HCT116 (cell line): ENCODE data around the gene TBX20. TPM values are rescaled to one million over a fixed set of nuclear protein-coding genes. Genes with fewer than 3 reads are reported as not detected.
"Not testable (repeated sequence)": the region's sequence is repeated elsewhere in the genome, so short reads cannot be mapped to it uniquely, and the experiment has no call there.

ENCODE experiments used
- ATAC-seq: fragments of 200-7000 bp; cut with Tn5 transposase; 2 replicates; pipeline ENCODE4 v1.9.1; 2020; ENCODE audit warnings: mild to moderate bottlenecking, moderate library complexity
- BruUV-seq: library from RNA; stranded (reverse); fragments of 400-500 nt; replicated peaks from 2 replicates; lab custom pipeline; 2021; lab: Mats Ljungman, UMichigan
- CTCF ChIA-PET: fragments of 300-600 bp; sonication (Branson Sonifier 250); formaldehyde crosslinking; loops from one replicate; lab custom pipeline; 2021; ENCODE audit warnings: antibody characterized with exemption; lab: Charles Lee
- POLR2A ChIA-PET: fragments of 300-600, 350-600 bp; sonication (Branson Sonifier 250); formaldehyde crosslinking; loops from one replicate; lab custom pipeline; 2021; ENCODE audit warnings: antibody characterized with exemption; lab: Charles Lee
- RAD21 ChIA-PET, 2 experiments: fragments of 300-600 bp; sonication (Branson Sonifier 250); formaldehyde crosslinking; loops; one replicate each; lab custom pipeline; 2023; ENCODE audit warnings: low total read pairs in 2 of 2; ENCODE audit not compliant: uncharacterized antibody in 2 of 2, unreplicated experiment in 2 of 2, low non-redundant PET in 1 of 2; lab: Charles Lee
- DNase-seq: peaks from one replicate; pipeline ENCODE4 v3.0.0-alpha.2; 2010; ENCODE audit warnings: low read depth, low spot score
- H2AFZ ChIP-seq: fragments of 200-600 bp; shearing (Covaris generic), sonication (generic); 2 replicates; pipeline ENCODE4 v1.6.1; 2017; ENCODE audit warnings: low read depth, mixed run types, mixed read lengths, antibody characterized with exemption, low read length; ENCODE audit not compliant: poor library complexity, severe bottlenecking
- H3K27ac ChIP-seq: 2 replicates; pipeline ENCODE4 v1.5.1; 2012; ENCODE audit warnings: low read depth, low read length
- H3K27me3 ChIP-seq: fragments of 200-600 bp; sonication (generic); 2 replicates; pipeline ENCODE4 v1.6.1; 2016; ENCODE audit warnings: mixed run types, low read length, mixed read lengths; ENCODE audit not compliant: insufficient read depth
- H3K36me3 ChIP-seq, 2 experiments: fragments of 200-500 bp in 1 of 2; fragments of 200-600 bp in 1 of 2; sonication (Bioruptor generic) in 1 of 2; sonication (generic) in 1 of 2; 2 replicates each; pipeline versions ENCODE4 v1.5.1 to v1.6.1; 2014 to 2016; ENCODE audit warnings: low read length in 2 of 2, inconsistent platforms in 1 of 2, mixed read lengths in 1 of 2, mixed run types in 1 of 2; ENCODE audit not compliant: insufficient read depth in 2 of 2, control insufficient read depth in 1 of 2
- H3K4me1 ChIP-seq, 2 experiments: fragments of 200-600 bp in 1 of 2; sonication (generic) in 1 of 2; 2 replicates each; pipeline versions ENCODE4 v1.5.1 to v1.6.1; 2012 to 2017; ENCODE audit warnings: low read length in 2 of 2, inconsistent platforms in 1 of 2, mild to moderate bottlenecking in 1 of 2, mixed read lengths in 1 of 2, mixed run types in 1 of 2, moderate library complexity in 1 of 2; ENCODE audit not compliant: insufficient read depth in 2 of 2, control insufficient read depth in 1 of 2
- H3K4me2 ChIP-seq: fragments of 200-600 bp; sonication (generic); 2 replicates; pipeline ENCODE4 v1.6.1; 2017; ENCODE audit warnings: mixed run types, low read length, mixed read lengths
- H3K4me3 ChIP-seq, 2 experiments: fragments of 200-600 bp in 1 of 2; sonication (generic) in 1 of 2; replicated peaks in 1 of 2; 2 replicates each; pipeline ENCODE4 v1.5.1; 2011 to 2016; ENCODE audit warnings: low read length in 2 of 2, control low read depth in 1 of 2, low read depth in 1 of 2, mild to moderate bottlenecking in 1 of 2, mixed read lengths in 1 of 2, mixed run types in 1 of 2
- H3K79me2 ChIP-seq: fragments of 200-600 bp; sonication (generic); 2 replicates; pipeline ENCODE4 v1.6.1; 2017; ENCODE audit warnings: mild to moderate bottlenecking, mixed run types, low read length, moderate library complexity, mixed read lengths; ENCODE audit not compliant: insufficient read depth
- H3K9ac ChIP-seq: fragments of 200-600 bp; sonication (generic); 2 replicates; pipeline ENCODE4 v1.6.1; 2016; ENCODE audit warnings: low read length, mixed read lengths
- H3K9me2 ChIP-seq: fragments of 200-600 bp; sonication (generic), shearing (Covaris generic); 2 replicates; pipeline ENCODE4 v1.6.1; 2017; ENCODE audit warnings: mixed run types, mild to moderate bottlenecking, moderate library complexity; ENCODE audit not compliant: insufficient read depth
- H3K9me3 ChIP-seq, 2 experiments: fragments of 200-500 bp in 1 of 2; fragments of 200-600 bp in 1 of 2; sonication (Bioruptor generic) in 1 of 2; sonication (generic) in 1 of 2; 2 replicates each; pipeline ENCODE4 v1.6.1; 2014 to 2017; ENCODE audit warnings: low read length in 2 of 2, mixed read lengths in 2 of 2, inconsistent platforms in 1 of 2, low read depth in 1 of 2, mild to moderate bottlenecking in 1 of 2, mixed run types in 1 of 2, moderate library complexity in 1 of 2; ENCODE audit not compliant: control insufficient read depth in 1 of 2, insufficient read depth in 1 of 2
- H4K20me1 ChIP-seq: fragments of 200-600 bp; sonication (generic), shearing (Covaris generic); 2 replicates; pipeline ENCODE4 v1.6.1; 2017; ENCODE audit warnings: mixed run types, mild to moderate bottlenecking, moderate library complexity; ENCODE audit not compliant: insufficient read depth
- ELF1 ChIP-seq: IDR thresholded peaks from 2 replicates; pipeline ENCODE4 v1.6.1; 2012; ENCODE audit warnings: low read depth, borderline replicate concordance
- MAX ChIP-seq: IDR thresholded peaks from 2 replicates; pipeline ENCODE4 v1.6.1; 2012
- POLR2A ChIP-seq: IDR thresholded peaks from 2 replicates; pipeline ENCODE4 v1.7.0; 2011; ENCODE audit warnings: borderline replicate concordance; ENCODE audit not compliant: insufficient read depth, insufficient read length; ENCODE audit errors: extremely low read depth
- REST ChIP-seq: IDR thresholded peaks from 2 replicates; pipeline ENCODE4 v1.6.1; 2012; ENCODE audit warnings: low read depth
- TCF7L2 ChIP-seq: IDR thresholded peaks from 2 replicates; pipeline ENCODE4 v1.7.0; 2011; ENCODE audit warnings: borderline replicate concordance, inconsistent platforms; ENCODE audit not compliant: insufficient read depth, insufficient read length; ENCODE audit errors: extremely low read depth
- intact Hi-C: fragments of 100-400 bp; cut with micrococcal nuclease; formaldehyde crosslinking; loops from 2 replicates; pipeline ENCODE4 v1.10.0; 2022
- total RNA-seq: library from RNA; stranded (reverse); gene quantifications from one replicate; pipeline ENCODE4 v1.2.1, GENCODE V29; 2021; ENCODE audit not compliant: unreplicated experiment

TBX20 gene
- total RNA-seq, 1 experiment from 2014 or later: not detected

- POLR2A ChIA-PET: interaction anchor here (0.6 kb wide), 1 partner anchor 215 kb away, joined by 3 read pairs; no protein-coding TSS in a partner anchor
- intact Hi-C loops: no loop called here
These were observed 12.5 kb downstream of the TBX20 start for GRCh38 chr7:35241436-35241835.

GRCh38 chr7:35241008-35241407 lies 12.9 kb downstream of the TBX20 start:
- BruUV-seq, intact Hi-C loops, RAD21 ChIA-PET, H3K4me3 ChIP-seq, H3K9me2 ChIP-seq, CTCF ChIA-PET, H3K9me3 ChIP-seq, H2AFZ ChIP-seq, H3K27ac ChIP-seq, H3K79me2 ChIP-seq, POLR2A ChIA-PET, H3K36me3 ChIP-seq, H3K4me2 ChIP-seq, H3K4me1 ChIP-seq, ATAC-seq, H3K9ac ChIP-seq, DNase-seq, H4K20me1 ChIP-seq: not testable (repeated sequence)
- H3K27me3 ChIP-seq: peaks cover 28% of the 10 kb centered on the region

More at GRCh38 chr7:35241436-35241835, 12.5 kb downstream of the TBX20 start:
- Histone ChIP-seq H3K36me3 (no peaks in the 10 kb centered on the region), H4K20me1 (no peaks in the 10 kb centered on the region), H3K9me2 (no peaks in the 10 kb centered on the region), H3K27ac (no peak overlapping the region), H3K9ac (no peak overlapping the region), H3K4me3 (no peak overlapping the region), H3K4me2 (no peak overlapping the region), H3K4me1 (no peaks in the 10 kb centered on the region), H3K79me2 (no peaks in the 10 kb centered on the region), H3K27me3 (peaks cover 30% of the 10 kb centered on the region), H3K9me3 (no peaks in the 10 kb centered on the region), H2AFZ (peak overlapping the region; percentile 61)
- TF ChIP-seq MAX: no peak
- TF ChIP-seq ELF1: no peak
- no peak for TF ChIP-seq REST
- no peak for TF ChIP-seq POLR2A
- TF ChIP-seq TCF7L2: no peak
- CTCF ChIA-PET: no interaction called here
- BruUV-seq: no TSS peak
- RAD21 ChIA-PET: no interaction called here
- no peak for ATAC-seq
- DNase-seq: no peak

- CTCF ChIA-PET, H3K9me2 ChIP-seq, BruUV-seq, H3K79me2 ChIP-seq, H3K9me3 ChIP-seq, DNase-seq, H3K4me1 ChIP-seq, H3K36me3 ChIP-seq, H3K4me3 ChIP-seq, H3K27me3 ChIP-seq, intact Hi-C loops, H3K9ac ChIP-seq, H2AFZ ChIP-seq, H4K20me1 ChIP-seq, ATAC-seq, POLR2A ChIA-PET, RAD21 ChIA-PET, H3K4me2 ChIP-seq, H3K27ac ChIP-seq: not testable (repeated sequence)
These were observed 15.4 kb downstream of the TBX20 start for GRCh38 chr7:35238456-35238855.
